ENCODE results near the gene SLC35E2B.

DNA sequence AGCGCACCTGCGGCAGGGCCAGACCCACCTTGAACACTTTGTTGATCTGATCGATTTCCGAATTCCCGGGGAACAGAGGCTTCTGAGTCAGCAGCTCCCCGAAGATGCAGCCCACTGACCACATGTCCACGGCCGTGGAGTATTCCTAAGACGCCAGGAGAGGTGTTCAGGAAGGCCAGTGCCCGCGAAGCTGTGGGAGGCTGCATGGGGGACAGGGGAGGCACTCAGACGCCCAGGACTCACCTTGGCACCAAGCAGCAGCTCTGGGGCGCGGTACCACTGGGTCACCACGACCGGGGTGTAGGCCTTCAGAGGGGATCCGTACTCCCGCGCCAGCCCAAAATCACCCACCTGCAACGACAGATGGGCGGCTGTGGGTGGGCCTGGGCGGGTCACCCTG lies 11.2 kb upstream of the SLC35E2B start:
- TF ChIP-seq ZFP3 (CRISPR knock-in tag; IDR thresholded peaks at IDR 0.05) (no peak), OSR1 (CRISPR knock-in tag; IDR thresholded peaks at IDR 0.05) (no peak), ARNTL (CRISPR knock-in tag; IDR thresholded peaks at IDR 0.05; ENCODE audit: borderline replicate concordance, low read depth) (no peak), ZNF565 (CRISPR knock-in tag; conservative IDR thresholded peaks at IDR 0.05; ENCODE audit: low read depth) (no peak), ZNF70 (CRISPR knock-in tag; IDR thresholded peaks at IDR 0.05) (no peak), ZC3H10 (CRISPR knock-in tag; IDR thresholded peaks at IDR 0.05) (no peak), BACH2 (CRISPR knock-in tag; IDR thresholded peaks at IDR 0.05; ENCODE audit: borderline replicate concordance) (no peak), SNAI2 (CRISPR knock-in tag; IDR thresholded peaks at IDR 0.05) (no peak), ISL1 (CRISPR knock-in tag; IDR thresholded peaks at IDR 0.05) (no peak), ESRRG (CRISPR knock-in tag; IDR thresholded peaks at IDR 0.05) (no peak), ZFP30 (CRISPR knock-in tag; IDR thresholded peaks at IDR 0.05) (no peak)
- TF ChIP-seq, protein P1, sequence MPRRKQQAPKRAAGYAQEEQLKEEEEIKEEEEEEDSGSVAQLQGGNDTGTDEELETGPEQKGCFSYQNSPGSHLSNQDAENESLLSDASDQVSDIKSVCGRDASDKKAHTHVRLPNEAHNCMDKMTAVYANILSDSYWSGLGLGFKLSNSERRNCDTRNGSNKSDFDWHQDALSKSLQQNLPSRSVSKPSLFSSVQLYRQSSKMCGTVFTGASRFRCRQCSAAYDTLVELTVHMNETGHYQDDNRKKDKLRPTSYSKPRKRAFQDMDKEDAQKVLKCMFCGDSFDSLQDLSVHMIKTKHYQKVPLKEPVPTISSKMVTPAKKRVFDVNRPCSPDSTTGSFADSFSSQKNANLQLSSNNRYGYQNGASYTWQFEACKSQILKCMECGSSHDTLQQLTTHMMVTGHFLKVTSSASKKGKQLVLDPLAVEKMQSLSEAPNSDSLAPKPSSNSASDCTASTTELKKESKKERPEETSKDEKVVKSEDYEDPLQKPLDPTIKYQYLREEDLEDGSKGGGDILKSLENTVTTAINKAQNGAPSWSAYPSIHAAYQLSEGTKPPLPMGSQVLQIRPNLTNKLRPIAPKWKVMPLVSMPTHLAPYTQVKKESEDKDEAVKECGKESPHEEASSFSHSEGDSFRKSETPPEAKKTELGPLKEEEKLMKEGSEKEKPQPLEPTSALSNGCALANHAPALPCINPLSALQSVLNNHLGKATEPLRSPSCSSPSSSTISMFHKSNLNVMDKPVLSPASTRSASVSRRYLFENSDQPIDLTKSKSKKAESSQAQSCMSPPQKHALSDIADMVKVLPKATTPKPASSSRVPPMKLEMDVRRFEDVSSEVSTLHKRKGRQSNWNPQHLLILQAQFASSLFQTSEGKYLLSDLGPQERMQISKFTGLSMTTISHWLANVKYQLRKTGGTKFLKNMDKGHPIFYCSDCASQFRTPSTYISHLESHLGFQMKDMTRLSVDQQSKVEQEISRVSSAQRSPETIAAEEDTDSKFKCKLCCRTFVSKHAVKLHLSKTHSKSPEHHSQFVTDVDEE (CRISPR knock-in tag; IDR thresholded peaks at IDR 0.05) = no peak
- TF ChIP-seq, protein P2, sequence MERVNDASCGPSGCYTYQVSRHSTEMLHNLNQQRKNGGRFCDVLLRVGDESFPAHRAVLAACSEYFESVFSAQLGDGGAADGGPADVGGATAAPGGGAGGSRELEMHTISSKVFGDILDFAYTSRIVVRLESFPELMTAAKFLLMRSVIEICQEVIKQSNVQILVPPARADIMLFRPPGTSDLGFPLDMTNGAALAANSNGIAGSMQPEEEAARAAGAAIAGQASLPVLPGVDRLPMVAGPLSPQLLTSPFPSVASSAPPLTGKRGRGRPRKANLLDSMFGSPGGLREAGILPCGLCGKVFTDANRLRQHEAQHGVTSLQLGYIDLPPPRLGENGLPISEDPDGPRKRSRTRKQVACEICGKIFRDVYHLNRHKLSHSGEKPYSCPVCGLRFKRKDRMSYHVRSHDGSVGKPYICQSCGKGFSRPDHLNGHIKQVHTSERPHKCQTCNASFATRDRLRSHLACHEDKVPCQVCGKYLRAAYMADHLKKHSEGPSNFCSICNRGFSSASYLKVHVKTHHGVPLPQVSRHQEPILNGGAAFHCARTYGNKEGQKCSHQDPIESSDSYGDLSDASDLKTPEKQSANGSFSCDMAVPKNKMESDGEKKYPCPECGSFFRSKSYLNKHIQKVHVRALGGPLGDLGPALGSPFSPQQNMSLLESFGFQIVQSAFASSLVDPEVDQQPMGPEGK (CRISPR knock-in tag; IDR thresholded peaks at IDR 0.05; ENCODE audit: borderline replicate concordance) = no peak
- TF ChIP-seq, protein P3, sequence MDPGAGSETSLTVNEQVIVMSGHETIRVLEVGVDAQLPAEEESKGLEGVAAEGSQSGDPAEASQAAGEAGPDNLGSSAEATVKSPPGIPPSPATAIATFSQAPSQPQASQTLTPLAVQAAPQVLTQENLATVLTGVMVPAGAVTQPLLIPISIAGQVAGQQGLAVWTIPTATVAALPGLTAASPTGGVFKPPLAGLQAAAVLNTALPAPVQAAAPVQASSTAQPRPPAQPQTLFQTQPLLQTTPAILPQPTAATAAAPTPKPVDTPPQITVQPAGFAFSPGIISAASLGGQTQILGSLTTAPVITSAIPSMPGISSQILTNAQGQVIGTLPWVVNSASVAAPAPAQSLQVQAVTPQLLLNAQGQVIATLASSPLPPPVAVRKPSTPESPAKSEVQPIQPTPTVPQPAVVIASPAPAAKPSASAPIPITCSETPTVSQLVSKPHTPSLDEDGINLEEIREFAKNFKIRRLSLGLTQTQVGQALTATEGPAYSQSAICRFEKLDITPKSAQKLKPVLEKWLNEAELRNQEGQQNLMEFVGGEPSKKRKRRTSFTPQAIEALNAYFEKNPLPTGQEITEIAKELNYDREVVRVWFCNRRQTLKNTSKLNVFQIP (CRISPR knock-in tag; IDR thresholded peaks at IDR 0.05; ENCODE audit: borderline replicate concordance, low read depth) = no peak

All from SK-N-SH treated with all-trans-retinoic acid at 6 μM for 48 hours (cell line).